PFSK-1 (cell line): ENCODE data around the gene IQGAP1.

ENCODE experiments used
- FOXP2 ChIP-seq: optimal IDR thresholded peaks from 2 replicates; pipeline ENCODE3; 2011; ENCODE audit warnings: borderline replicate concordance, control low read depth, inconsistent platforms; ENCODE audit not compliant: insufficient read depth; ENCODE audit errors: extremely low read length, extremely low read depth
- POLR2AphosphoS5 ChIP-seq: IDR thresholded peaks from 2 replicates; pipeline ENCODE4 v1.6.1; 2012; ENCODE audit warnings: low read depth, mild to moderate bottlenecking, control low read depth, low read length, moderate library complexity
- SIN3A ChIP-seq: IDR thresholded peaks from 2 replicates; pipeline ENCODE4 v1.6.1; 2012; ENCODE audit warnings: mild to moderate bottlenecking, low read length, moderate library complexity, borderline replicate concordance; ENCODE audit not compliant: insufficient read depth
- TAF1 ChIP-seq: IDR thresholded peaks from 2 replicates; pipeline ENCODE4 v1.6.1; 2012; ENCODE audit warnings: low read length, control low read depth, borderline replicate concordance; ENCODE audit not compliant: insufficient read depth
- TF ChIP-seq, protein P1 (sequence below), 2 experiments: IDR thresholded peaks; 2 replicates each; pipeline versions ENCODE4 v1.6.1 to v1.8.0; 2011 to 2012; ENCODE audit warnings: low read depth in 2 of 2, low read length in 2 of 2, control low read depth in 1 of 2, inconsistent platforms in 1 of 2, mild to moderate bottlenecking in 1 of 2, moderate library complexity in 1 of 2; ENCODE audit not compliant: insufficient read depth in 1 of 2

The IQGAP1 gene

DNA sequence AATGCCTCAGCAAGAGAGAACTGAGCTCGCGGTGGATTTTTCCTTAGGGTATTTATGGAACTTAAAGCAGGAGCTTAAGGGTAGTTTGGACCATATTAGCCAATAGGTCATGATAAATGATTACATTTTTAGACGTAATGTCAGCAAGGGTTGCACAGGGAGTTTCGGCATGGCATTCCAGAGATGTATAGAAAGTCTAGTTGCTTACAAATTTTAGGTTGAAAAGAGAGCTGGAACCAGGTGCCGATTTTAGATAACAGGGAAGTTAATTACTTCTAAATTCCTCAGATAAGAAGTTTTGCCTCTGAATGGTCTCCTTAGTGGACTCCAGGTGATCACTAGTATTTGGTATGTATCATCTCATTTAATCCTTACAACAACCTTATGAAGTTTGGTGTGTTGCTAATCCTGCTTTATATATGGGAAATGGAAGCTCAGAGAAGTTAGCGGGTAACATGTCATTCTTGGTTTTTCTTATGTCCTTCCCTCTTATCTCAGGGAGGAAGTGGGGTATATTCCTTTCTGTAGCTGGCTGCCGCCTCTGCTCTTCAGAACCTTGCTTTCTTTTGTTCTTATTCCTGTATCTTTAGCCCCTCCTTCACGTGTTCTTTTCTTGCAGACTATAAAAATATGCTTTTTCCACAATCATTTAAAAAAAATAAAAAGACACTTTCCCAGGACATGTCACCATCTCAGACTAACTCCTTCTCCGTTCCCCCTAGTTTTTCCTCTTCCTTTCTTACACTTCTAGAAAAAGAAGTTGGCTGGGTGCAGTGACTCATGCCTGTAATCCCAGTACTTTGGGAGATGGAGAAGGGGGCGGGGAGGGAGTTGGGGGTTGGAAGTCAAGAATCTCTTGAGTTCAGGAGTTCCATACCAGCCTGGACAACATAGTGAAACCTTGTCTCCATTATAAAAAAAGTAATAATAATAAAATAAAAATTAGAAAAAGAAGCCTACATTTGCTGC lies 25.7 kb downstream of the IQGAP1 start:
- TF ChIP-seq FOXP2 (no peak), SIN3A (no peak), POLR2AphosphoS5 (no peak), TAF1 (no peak)
- TF ChIP-seq, protein P1, sequence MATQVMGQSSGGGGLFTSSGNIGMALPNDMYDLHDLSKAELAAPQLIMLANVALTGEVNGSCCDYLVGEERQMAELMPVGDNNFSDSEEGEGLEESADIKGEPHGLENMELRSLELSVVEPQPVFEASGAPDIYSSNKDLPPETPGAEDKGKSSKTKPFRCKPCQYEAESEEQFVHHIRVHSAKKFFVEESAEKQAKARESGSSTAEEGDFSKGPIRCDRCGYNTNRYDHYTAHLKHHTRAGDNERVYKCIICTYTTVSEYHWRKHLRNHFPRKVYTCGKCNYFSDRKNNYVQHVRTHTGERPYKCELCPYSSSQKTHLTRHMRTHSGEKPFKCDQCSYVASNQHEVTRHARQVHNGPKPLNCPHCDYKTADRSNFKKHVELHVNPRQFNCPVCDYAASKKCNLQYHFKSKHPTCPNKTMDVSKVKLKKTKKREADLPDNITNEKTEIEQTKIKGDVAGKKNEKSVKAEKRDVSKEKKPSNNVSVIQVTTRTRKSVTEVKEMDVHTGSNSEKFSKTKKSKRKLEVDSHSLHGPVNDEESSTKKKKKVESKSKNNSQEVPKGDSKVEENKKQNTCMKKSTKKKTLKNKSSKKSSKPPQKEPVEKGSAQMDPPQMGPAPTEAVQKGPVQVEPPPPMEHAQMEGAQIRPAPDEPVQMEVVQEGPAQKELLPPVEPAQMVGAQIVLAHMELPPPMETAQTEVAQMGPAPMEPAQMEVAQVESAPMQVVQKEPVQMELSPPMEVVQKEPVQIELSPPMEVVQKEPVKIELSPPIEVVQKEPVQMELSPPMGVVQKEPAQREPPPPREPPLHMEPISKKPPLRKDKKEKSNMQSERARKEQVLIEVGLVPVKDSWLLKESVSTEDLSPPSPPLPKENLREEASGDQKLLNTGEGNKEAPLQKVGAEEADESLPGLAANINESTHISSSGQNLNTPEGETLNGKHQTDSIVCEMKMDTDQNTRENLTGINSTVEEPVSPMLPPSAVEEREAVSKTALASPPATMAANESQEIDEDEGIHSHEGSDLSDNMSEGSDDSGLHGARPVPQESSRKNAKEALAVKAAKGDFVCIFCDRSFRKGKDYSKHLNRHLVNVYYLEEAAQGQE (IDR thresholded peaks at IDR 0.05; ENCODE audit: insufficient read depth in 1 of 2, low read depth in 2 of 2, low read length in 2 of 2), result no peak

DNA sequence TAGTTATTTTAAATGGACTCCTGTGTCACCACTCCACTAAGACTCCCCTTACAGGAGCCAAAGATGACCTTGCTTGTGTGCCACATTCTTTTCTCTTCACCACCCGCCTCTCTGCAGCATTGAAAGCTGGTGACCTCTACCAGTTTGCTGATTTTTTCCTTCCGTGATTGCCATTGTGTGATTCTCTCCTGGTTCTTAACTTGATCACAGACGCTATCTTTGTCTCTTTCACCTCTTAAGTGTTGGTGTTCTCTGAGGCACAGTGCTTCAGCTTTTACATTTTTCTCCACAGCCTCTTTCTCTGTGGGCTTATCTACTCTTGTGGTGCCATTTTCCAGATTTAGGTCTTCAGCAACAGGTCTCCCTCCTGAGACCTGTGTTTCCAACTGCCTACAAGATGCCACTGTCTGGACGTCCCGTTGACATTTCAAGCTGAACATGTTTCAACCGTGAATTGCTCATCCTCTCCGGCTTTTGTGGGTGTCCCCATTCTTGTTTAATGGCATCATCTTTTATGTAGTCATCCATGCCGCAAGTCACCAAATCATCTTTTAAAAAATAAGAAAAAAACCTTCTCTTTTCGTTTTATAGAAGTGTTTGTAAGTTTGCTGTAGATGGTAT lies 26.5 kb downstream of the IQGAP1 start:
- TF ChIP-seq, protein P1 (IDR thresholded peaks at IDR 0.05; ENCODE audit: insufficient read depth in 1 of 2, low read depth in 2 of 2, low read length in 2 of 2), result no peak
- TF ChIP-seq TAF1 (no peak), FOXP2 (no peak), SIN3A (no peak), POLR2AphosphoS5 (no peak)

DNA sequence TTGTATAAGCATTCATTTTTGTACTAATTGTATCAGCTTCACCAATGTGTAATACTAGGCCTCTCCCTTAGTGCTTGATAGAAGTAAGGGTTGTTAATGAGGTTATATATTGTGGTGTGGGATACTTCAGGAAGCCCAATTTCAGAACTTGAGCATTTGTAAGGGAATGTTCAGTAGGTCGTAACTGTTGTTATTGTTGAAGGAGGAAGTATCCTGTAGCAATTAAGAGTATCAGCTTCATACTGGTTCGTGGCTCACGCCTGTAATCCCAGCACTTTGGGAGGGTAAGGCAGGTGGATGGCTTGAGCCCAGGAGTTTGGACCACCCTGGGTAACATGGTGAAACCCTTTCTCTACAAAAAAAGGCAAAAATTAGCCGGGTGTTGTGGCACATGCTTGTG lies 30.6 kb downstream of the IQGAP1 start:
- TF ChIP-seq, protein P1 (IDR thresholded peaks at IDR 0.05; ENCODE audit: insufficient read depth in 1 of 2, low read depth in 2 of 2, low read length in 2 of 2), result no peak
- no peak for TF ChIP-seq TAF1
- TF ChIP-seq SIN3A, result no peak
- no peak for TF ChIP-seq POLR2AphosphoS5
- no peak for TF ChIP-seq FOXP2

DNA sequence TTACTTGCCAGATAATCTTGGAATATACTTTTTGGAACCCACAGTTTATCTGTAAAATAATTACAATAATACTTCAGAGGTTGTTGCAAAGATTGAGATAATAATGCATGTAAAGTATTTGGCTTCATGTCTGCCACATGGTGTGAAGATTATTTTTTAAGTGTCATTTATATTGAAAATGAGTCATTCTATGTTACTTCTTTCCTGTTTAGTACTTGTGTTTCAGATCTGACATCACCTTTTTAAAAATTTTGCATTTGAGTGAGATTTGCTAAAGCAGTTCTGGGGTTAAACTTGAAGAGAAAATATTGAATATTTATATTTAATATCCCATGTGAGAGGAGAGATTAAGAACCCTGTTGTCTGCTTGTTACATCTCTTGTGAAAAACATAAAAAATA lies 31.2 kb downstream of the IQGAP1 start:
- TF ChIP-seq FOXP2, result no peak
- TF ChIP-seq, protein P1 (IDR thresholded peaks at IDR 0.05; ENCODE audit: insufficient read depth in 1 of 2, low read depth in 2 of 2, low read length in 2 of 2), result no peak
- TF ChIP-seq TAF1, result no peak
- TF ChIP-seq SIN3A, result no peak
- TF ChIP-seq POLR2AphosphoS5, result no peak
